Activated CD4-positive, alpha-beta T cell treated with anti-CD3 and anti-CD28 coated beads, Interleukin-2, amount 50 U/mL, for 4 hours (primary cell): ENCODE data around the gene PLCB1.

ENCODE experiments used
- DNase-seq, 2 experiments: peaks; one replicate each; pipeline ENCODE4 v3.0.0-alpha.2; 2020

Gene PLCB1

DNA sequence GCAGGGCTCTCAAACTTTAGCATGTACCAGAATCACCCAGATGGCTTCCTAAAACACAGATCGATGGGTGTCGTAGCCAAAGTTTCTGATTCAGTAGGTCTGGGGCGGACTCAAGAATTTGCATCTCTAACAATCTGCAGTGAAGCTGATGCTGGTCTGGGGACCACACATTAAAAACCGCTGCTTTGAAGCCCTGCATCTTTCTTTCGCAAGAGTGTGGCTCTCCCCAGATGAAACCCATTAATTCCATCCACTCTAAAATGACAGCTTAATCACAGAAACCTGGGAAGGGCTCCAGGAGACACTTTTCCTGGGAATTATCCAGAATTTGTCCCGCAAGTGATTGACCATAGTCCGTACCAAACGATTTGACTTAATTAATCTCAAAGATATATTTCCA is 617.0 kb downstream of the PLCB1 start:
- no peak for DNase-seq

DNA sequence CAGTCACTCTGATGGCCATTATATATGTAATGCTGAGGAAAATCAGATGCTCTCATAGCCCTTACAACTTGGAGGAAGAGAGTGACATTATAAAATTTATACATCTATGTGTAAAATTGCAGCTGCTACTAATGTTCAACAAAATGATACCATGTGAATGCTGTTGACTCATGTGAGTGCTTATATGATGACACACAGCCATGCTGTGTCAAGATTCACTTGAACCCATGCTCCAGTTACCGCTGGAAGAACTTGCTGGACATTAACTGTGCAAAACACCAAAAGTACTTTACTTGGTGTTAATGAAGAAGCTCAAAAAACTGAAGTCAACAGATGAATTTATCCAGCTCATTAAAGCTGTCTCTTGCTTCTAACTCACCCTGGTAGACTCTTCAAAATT is 617.9 kb downstream of the PLCB1 start:
- DNase-seq = no peak

DNA sequence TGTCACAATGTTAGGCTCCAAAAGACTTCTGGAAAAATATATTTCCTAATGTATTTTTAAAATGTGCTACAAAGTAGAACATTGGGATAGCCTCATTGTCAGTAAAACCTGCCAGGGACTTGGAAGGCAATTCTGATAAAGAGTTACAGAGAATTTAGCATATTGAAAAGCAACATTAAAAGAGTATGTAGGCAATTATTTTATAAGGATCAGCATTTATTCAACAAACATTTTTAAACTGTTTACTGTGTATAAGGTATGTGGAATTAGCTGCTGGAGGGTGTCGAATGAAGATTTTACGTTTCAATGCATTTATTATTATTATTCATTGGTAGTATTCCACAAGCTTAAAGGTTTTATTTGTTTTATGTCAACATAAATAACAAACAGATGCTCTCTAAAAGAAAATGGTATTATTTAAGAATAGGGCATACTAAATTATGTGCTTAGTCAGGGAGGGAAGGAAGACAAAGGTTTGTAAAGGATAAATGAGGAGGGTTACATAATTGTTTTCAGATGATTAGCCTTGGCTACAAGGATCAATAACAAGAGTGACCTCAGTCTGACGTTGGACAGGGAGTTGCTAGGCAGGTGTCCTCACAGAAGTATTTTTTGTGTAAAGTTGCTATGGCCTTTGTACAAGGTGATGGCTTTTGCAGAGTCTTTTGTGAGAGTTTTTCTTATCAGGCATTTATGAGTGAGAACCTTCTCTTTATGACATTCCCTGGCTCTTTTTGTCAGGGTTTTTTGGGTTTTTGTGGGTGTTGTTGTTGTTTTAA is 623.5 kb downstream of the PLCB1 start:
- no peak for DNase-seq

DNA sequence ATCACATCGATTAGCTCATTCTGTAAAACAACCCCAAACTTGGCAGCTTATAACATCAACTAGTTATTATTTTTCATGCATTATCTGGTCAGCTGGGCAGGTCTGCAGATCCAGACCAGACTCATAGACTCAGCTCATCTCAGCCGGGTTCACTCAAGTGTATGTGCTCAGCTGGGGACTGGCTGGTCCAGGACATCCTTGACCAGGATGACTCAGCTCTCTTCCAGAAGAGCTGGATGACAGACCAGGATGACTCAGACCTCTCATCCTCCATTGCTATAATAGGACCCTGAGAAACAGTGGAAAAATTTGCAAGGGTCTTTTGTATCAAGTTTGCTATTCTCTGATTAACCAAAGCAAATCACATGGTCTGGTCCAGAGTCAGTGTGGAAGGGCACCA is 624.3 kb downstream of the PLCB1 start:
- no peak for DNase-seq

DNA sequence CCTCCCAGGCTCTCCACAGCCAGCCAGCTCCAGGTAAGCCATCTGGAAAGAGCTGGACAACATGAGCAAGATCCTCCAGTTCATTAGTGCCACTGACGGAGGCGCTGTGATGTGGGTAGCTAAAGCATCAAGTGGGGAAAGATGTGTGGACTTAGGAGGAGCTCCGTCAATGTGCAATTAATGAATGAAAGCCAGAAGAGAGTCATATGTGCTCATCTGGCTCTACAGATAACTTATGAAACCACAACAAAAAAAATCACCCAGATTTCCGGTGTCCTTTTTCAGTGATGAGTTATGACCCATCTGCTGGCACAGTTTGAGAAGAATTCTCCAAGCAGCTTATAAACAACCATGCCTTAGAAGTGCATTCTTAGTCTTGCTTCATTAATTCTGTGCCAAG is 625.1 kb downstream of the PLCB1 start:
- DNase-seq = no peak

DNA sequence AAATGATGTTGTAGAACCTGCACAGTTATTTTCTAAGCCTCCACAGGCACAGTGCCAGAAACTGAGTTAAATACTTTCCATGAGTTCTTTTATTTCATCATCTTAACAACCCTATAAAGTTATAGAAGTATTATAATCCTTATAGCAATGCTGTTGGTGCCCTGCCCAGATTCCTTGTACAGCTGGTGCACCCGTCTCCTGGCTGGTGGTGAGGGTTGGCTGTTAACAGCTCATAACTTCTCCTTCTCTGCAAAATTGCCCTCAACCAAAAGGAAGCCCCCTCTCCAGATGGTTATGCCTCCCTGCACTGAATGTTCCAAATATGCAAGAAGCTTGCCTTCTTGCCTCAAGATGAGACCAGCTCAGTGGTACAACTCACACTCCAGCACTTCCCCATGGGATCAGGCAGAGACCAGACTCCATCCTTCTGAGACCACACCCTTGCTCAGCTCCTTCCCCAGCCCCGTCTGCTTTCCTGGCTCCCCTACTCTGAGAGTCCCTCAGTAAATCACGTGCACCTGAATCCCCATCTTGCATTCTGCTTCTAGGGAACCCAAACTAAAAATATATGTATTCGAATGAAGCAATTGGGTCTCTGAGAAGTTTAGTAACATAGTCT is 632.4 kb downstream of the PLCB1 start:
- DNase-seq = no peak

DNA sequence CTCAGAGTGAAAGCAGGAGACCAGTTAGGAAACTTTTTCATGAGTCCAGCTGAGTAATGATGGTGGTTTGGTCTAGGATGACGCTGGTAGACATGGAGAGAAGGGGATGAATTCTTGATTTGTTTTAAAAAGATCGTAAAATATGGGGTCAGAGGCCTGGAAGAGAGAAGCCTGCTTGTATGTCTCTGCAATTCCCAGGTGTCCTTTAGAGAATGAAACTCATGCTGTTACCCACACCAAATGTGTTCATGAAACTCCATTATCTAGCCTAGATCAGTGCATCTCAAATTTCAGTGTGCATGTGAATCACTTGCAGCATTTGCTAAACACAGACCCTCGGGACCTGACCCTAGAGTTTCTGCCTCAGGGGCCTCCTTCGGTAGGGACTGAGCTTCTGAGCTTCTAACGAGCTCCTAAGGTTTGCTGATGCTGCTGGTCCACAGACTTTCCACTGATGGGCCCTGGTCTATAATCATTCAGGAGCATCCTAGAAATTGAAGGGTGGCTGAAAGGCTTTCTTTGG is 634.9 kb downstream of the PLCB1 start:
- DNase-seq = no peak

DNA sequence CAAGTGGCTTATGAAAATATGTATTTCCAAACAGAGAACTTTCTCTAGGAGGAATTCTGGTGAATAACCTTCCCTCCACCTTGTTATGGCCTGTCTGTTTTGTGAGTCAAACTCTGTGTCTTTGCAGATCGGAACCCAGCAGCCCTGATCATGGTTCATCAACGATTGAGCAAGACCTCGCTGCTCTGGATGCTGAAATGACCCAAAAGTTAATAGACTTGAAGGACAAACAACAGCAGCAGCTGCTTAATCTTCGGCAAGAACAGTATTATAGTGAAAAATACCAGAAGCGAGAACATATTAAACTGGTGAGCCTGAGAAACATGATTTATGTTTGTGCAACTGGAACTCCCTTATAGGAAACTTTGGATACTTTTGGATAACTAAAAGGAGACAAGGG is 642.3 kb downstream of the PLCB1 start:
- DNase-seq = no peak

DNA sequence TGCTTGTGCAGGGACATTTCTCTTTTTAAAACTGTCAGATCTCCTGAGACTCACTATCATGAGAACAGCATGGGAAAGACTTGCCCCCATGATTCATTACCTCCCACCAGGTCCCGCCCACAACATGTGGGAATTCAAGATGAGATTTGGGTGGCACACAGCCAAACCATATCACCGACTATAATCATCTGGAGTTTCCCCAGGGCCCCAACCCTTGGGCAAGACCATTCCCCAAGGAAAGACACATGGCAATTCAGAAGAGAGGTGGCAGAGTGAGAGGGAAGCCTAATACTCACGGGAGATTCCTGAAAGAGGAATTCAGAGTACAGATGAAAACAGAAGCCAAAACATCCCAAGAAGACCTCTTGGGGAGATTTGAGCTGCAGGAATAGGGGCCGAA is 645.8 kb downstream of the PLCB1 start:
- DNase-seq = no peak

DNA sequence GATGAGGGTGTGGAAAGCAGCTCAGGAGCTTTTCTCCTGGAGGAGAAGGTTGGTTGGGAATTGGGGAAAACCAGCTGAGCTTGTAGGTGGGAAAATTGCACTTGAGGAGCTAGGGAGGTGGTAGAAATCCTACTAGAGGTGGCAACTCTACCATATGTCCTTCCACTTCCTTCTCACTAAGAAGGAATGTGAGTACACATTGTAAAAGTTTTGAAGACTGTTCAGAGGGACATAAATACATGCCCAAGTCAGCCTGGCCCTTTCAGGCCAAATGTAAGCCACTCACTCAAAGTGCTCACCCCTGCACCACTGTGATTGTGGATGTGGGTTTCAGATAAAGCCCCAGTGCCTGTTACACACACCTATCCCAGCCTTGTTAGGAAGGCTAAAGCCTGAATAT is 646.3 kb downstream of the PLCB1 start:
- no peak for DNase-seq

DNA sequence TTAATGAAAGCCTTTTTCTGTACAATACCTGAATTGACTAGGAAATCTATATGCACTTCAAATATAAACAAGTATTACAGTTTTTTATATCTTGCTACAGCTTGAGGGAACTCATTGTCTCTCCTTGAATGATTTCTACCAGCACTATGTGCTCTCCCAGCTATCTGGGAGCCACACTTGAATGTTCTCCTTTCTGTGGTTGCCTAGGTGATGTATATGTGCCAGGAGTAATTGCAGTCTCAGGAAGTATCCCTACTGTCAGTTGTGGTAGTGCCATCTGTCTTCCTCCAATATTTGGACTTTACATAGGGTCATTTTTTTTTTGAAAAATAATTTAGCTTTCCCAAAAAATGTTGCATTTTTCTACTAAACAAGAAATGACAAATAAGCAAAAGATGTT is 648.8 kb downstream of the PLCB1 start:
- DNase-seq = no peak

DNA sequence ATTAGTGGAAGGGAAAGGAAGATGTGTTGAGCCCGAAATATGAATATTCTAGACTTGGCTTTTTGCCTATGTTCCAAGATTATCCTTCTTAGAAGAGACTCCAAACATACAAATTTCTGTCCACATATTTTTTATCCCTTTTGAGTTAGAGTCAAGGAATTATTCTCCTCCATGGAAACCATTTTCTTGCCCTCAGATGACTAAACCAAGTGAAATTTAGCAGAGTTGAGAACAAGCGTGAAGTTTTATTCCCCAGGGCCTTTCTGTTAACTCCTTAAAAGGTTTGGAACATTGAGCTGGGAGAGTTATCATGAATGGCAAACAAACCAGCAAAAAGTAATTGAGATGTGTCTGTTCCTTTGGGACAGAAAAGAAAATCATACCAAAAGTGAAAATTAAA is 650.7 kb downstream of the PLCB1 start:
- no peak for DNase-seq

DNA sequence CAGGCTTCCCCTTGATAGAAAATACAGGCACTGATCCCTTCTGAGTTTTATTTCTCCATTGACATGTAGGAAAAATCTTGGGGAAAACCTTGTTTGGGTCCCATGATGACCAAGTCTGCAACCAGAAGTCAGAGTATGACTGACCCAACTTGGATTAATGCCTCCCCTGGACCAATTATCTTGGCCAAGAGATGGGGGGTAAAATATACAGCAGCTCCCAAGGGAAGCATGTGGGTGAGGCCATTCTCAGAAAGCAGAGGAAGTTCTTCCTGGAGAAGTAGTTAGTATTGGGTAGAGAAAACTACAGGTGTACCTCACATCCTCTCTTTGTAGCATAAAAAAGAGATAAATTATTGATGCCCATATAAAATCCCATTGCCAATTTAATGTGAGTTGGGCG is 651.7 kb downstream of the PLCB1 start:
- no peak for DNase-seq

DNA sequence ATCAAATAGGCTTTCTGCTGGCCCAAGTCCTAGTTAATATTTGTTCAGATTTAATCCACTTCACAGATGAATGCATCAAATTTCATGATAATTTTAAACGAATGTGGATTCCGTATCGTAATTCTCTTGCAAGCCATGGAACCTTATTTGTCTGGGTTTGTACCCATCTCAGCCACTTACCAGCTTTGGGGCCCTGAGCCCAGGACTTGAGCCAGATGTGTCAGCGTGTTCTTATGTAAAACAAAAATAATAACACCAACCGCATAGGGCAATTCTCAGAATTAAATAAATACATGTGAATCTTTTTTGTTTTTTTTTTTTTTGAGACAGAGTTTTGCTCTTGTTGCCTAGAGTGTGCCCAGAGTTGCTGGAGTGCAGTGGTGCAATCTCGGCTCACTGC is 654.3 kb downstream of the PLCB1 start:
- DNase-seq = no peak

DNA sequence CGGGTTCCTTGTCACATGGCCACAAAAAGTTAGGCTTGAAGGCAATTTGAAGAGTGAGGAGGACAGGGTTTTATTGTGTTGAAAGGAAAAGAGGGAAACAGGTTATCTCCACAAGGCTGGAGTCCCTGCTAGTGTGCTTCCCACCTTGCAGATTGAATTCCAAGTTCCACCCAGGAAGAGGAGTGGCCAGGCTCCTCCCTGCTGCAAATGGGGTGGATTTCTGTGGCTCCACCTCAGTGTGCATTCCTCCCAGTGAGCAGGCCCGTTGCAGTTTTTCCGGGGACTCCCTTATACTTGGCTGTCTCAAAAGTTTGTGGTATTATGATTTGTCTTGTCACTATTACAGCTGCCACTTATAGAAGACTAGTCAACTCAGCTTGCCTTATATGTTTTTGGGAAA is 655.0 kb downstream of the PLCB1 start:
- no peak for DNase-seq

DNA sequence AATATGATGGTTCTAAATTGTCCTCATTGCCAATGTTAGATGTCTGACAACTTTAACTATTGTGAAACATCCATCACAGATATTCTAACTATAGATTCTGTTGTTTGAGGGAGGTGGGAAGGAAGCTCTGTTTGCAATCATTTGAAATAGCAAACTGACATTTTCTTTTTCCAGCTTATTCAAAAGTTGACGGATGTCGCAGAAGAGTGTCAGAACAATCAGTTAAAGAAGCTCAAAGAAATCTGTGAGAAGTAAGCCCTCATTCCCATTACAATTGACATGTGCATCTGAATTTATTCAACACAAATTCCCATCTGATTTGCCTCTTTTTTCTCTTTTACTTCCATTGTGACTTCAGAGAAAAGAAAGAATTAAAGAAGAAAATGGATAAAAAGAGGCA is 656.2 kb downstream of the PLCB1 start:
- DNase-seq = no peak

DNA sequence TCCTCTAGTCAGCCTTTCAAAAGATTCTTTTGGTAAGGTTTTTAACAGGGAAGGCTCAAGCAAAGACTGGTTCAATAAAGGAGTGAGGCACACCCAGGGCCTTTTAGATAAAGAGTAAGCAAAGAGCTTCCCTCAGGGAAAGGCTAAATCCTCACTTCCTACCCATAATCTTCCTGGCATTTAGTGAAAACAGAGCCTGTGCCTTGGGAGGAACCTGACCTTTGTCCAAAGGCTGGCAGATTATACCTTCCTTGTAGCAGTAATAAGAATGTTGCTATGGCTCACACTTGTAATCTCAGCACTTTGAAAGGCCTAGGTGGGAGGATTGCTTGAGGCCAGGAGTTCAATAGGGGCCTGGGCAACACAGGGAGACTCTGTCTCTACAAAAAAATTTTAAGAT is 656.8 kb downstream of the PLCB1 start:
- DNase-seq = no peak

DNA sequence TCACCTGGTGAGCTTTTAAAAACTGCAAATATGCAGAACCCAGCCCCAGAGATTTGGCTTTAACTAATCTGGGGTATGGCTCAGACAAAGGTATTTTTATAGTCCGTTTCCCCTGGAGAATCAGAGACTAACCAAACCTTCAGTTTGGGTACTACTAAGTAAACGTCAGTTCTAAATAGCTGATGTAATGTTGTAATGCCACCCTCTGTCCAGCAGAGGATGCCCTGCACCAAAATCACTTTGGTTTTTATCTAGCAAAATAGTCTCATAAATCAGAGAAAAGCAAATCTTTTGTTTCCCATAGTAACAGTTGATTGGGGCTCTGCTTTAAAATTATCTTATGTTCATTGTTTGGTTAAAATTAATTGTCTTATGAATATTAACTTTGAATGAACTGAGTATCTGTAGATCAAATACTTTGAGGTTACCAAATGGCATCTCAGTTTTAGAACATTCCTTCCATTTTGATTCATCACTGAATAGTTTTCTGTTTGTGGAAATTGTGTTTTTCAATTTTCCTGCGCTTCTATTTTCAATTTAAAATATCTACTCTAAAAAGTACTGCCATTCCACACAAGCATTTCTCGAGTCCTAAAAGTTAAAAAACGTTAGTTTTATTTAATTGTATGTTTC is 658.5 kb downstream of the PLCB1 start:
- no peak for DNase-seq

DNA sequence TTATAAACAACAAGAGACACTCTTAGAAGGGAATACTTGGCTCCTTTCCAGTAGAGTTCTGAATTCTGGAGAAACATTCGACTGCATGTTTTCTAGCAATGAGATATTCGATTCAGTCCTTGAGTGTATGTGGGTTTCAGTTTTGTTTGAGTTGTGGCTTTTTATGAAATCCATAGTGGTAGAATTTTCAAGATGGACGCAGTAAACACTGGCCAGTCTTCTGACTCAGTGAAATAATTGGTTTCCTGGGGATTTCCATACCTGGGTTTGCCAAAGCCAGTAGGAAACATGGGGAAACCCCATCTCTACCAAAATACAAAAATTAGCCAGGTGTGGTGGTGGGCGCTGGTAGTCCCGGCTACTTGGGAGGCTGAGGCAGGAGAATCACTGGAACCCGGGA is 663.3 kb downstream of the PLCB1 start:
- no peak for DNase-seq

DNA sequence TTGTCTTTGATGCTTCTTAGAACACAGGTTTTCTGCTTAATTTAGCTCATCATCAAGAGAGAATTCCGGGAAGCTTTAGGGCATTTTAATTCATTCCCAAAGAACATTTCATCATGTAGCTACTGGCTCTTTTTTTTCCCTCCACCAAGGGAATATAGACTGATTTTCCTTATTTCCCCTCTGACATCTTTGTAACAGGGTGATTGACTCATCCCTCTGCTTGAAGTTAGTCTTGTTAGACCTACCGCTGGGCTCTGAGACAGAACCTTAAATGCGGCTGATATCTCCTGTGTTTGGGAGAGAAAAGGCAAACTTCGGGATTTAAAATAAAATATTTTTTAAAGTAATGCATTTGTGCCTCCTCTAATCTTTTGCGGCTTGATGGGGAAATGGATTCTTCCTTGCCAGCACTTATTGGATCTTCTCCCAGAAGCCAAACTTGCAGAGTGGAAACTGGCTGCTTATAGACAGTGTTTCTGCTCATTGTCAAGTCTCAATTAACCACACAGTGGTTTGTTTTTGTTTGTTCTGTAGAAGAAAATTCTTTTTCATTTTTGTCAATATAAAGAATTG is 664.1 kb downstream of the PLCB1 start:
- no peak for DNase-seq

DNA sequence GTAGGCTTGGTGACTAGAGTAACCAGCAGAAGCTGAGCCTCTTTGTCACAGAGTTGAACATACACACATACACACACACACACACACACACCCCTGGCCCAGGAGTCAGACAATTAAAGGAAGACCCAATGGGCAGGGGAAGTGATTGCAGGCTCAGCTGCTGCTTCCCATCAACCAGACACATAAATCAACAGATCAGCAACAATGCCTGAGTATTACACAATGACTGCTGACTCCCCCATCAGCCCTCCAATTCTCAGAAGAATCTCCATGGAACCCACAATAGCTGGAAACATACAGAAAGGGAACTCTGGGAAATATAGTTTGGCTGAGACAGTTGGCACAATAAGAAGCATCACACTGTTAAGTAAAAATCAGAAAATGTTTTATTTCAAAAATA is 666.4 kb downstream of the PLCB1 start:
- no peak for DNase-seq

DNA sequence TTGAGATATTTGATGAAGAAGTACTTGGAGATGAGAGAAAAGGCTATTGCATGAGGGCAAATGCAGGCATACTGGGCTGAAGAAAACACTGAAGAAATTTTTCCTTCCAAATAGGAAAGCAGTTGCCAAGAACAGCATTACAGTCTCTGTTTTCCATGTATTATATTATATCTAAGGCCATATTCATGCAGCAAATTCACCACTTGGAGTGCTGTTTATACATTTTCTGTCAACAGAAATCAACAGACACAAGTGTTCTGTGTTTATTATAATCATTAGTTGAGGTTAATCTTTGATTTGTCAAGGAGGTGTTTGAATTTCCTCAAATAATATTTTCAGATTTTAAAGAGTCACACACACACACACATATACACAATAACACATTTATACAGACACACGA is 668.0 kb downstream of the PLCB1 start:
- no peak for DNase-seq

DNA sequence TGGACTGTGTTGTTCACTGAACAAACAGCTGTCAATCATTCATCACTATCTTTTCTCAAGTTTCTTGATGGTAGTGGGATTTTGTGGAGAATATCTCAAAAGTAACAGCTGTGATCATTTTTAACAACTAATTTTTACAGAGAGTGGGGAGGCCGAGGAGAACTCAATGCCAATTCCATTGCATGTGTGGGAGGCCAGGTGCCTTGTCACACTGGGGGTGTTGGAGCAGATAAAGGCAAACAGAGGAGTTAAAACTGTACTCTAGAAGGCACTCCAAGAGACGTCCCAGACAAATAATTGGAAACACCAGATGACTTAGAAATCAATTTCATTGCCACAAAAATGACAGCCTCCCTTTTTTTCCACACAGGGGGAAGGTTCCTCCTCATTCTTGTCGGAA is 669.6 kb downstream of the PLCB1 start:
- DNase-seq = no peak

DNA sequence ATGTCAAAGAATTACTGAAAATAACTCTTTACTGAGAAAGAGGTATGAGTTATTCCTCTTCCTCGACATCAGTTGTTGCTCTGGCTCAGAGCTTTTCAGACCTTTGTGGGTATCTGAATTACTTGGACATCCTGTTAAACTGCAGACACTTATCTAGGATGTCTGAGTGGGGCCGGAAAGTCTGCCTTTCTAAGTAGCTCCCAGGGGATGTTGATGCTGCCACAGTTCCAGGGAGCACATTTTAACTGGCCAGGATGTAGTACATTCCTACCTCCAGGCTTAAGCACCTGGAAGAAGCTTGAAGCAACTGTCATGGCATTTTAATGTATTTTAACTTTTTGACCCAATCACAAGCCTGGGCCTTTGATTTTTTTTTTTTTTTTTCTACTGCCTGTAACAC is 671.0 kb downstream of the PLCB1 start:
- DNase-seq = no peak
